HepG2 (cell line): ENCODE data around the gene SLC6A8. TPM values are rescaled to one million over a fixed set of nuclear protein-coding genes. Genes with fewer than 3 reads are reported as not detected.

Source experiments
- PPARG ChIP-seq: conservative IDR thresholded peaks from 2 replicates; pipeline ENCODE4 v1.6.1; 2016; ENCODE audit warnings: missing biosample characterization, missing genetic modification reagents
- THYN1 ChIP-seq: sonication (generic); formaldehyde crosslinking; IDR thresholded peaks from 2 replicates; pipeline ENCODE4 v1.8.1; 2023; ENCODE audit warnings: low read depth, mild to moderate bottlenecking, moderate library complexity, missing genetic modification reagents, borderline replicate concordance
- ZFP36L2 ChIP-seq: sonication (generic); formaldehyde crosslinking; IDR thresholded peaks from 2 replicates; pipeline ENCODE4 v1.4.0; 2020; ENCODE audit warnings: missing genetic modification reagents
- polyA plus RNA-seq, 8 experiments: library from polyadenylated mRNA; depleted of rRNA in 3 of 8; stranded (reverse) in 7 of 8; unstranded in 1 of 8; fragments of >200 nt; fragmentation: Illumina TruSeq in 4 of 8; extraction: Trizol in 4 of 8; gene quantifications; 2 replicates each; pipeline versions ENCODE4 v1.2.1 to v1.2.3, GENCODE V29; 2011 to 2016; ENCODE audit warnings: low read depth in 4 of 8, missing spikeins in 1 of 8, mixed read lengths in 1 of 8; ENCODE audit not compliant: insufficient read depth in 1 of 8
- total RNA-seq, 5 experiments: library from RNA; depleted of rRNA; stranded (reverse); fragments of >200 nt; fragmentation: Illumina TruSeq; extraction: Trizol; gene quantifications; 2 replicates each; pipeline ENCODE4 v1.2.3, GENCODE V29; 2016; ENCODE audit warnings: low read depth in 1 of 5
- TF ChIP-seq, protein P1 (sequence below): sonication (generic); formaldehyde crosslinking; IDR thresholded peaks from 2 replicates; pipeline ENCODE4 v1.4.0; 2020; ENCODE audit warnings: mild to moderate bottlenecking, missing genetic modification reagents, borderline replicate concordance
- TF ChIP-seq, protein P2 (sequence below): IDR thresholded peaks from 2 replicates; pipeline ENCODE4 v1.6.1; 2016; ENCODE audit warnings: missing genetic modification reagents, missing compliant biosample characterization
- TF ChIP-seq, protein P3 (sequence below): sonication (generic); formaldehyde crosslinking; IDR thresholded peaks from 2 replicates; pipeline ENCODE4 v1.4.0; 2020; ENCODE audit warnings: missing genetic modification reagents, borderline replicate concordance

SLC6A8 gene
- total and polyA plus RNA-seq, 2 of the 13 experiments (the other 11 are each of a cell fraction or from before 2014, with no cell fraction given), result 13.9 to 176 TPM

DNA sequence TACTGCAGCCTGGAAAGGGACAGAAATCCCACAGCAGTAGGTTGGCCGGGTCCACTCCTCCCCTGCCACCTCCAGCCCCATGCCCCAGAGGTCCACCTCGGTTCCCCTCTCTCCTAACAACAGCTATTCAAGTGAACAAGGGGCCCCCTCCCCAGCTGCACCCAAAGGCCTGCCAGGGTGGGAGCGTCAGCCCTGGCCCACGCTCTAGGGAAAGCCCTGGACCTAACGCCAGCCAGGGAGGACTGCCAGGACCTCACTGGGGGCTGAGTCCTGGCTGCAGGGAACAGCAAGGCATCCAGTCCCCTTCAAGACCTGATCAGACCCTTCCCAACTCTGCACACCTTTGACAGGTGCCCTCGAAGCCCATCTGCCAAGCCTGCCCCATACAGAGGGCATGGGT lies 13.2 kb downstream of the SLC6A8 start (continued):
- TF ChIP-seq PPARG (CRISPR knock-in tag) (no peak), THYN1 (CRISPR knock-in tag) (no peak), ZFP36L2 (CRISPR knock-in tag) (no peak)
- TF ChIP-seq, protein P1, sequence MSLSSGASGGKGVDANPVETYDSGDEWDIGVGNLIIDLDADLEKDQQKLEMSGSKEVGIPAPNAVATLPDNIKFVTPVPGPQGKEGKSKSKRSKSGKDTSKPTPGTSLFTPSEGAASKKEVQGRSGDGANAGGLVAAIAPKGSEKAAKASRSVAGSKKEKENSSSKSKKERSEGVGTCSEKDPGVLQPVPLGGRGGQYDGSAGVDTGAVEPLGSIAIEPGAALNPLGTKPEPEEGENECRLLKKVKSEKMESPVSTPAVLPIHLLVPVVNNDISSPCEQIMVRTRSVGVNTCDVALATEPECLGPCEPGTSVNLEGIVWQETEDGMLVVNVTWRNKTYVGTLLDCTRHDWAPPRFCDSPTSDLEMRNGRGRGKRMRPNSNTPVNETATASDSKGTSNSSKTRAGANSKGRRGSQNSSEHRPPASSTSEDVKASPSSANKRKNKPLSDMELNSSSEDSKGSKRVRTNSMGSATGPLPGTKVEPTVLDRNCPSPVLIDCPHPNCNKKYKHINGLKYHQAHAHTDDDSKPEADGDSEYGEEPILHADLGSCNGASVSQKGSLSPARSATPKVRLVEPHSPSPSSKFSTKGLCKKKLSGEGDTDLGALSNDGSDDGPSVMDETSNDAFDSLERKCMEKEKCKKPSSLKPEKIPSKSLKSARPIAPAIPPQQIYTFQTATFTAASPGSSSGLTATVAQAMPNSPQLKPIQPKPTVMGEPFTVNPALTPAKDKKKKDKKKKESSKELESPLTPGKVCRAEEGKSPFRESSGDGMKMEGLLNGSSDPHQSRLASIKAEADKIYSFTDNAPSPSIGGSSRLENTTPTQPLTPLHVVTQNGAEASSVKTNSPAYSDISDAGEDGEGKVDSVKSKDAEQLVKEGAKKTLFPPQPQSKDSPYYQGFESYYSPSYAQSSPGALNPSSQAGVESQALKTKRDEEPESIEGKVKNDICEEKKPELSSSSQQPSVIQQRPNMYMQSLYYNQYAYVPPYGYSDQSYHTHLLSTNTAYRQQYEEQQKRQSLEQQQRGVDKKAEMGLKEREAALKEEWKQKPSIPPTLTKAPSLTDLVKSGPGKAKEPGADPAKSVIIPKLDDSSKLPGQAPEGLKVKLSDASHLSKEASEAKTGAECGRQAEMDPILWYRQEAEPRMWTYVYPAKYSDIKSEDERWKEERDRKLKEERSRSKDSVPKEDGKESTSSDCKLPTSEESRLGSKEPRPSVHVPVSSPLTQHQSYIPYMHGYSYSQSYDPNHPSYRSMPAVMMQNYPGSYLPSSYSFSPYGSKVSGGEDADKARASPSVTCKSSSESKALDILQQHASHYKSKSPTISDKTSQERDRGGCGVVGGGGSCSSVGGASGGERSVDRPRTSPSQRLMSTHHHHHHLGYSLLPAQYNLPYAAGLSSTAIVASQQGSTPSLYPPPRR, result no peak
- TF ChIP-seq, protein P2, sequence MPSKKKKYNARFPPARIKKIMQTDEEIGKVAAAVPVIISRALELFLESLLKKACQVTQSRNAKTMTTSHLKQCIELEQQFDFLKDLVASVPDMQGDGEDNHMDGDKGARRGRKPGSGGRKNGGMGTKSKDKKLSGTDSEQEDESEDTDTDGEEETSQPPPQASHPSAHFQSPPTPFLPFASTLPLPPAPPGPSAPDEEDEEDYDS (CRISPR knock-in tag), result no peak
- TF ChIP-seq, protein P3, sequence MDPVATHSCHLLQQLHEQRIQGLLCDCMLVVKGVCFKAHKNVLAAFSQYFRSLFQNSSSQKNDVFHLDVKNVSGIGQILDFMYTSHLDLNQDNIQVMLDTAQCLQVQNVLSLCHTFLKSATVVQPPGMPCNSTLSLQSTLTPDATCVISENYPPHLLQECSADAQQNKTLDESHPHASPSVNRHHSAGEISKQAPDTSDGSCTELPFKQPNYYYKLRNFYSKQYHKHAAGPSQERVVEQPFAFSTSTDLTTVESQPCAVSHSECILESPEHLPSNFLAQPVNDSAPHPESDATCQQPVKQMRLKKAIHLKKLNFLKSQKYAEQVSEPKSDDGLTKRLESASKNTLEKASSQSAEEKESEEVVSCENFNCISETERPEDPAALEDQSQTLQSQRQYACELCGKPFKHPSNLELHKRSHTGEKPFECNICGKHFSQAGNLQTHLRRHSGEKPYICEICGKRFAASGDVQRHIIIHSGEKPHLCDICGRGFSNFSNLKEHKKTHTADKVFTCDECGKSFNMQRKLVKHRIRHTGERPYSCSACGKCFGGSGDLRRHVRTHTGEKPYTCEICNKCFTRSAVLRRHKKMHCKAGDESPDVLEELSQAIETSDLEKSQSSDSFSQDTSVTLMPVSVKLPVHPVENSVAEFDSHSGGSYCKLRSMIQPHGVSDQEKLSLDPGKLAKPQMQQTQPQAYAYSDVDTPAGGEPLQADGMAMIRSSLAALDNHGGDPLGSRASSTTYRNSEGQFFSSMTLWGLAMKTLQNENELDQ (CRISPR knock-in tag), result no peak
